Breast epithelium (tissue), 4 donors: ENCODE data around the gene SLC10A6. TPM values are rescaled to one million over a fixed set of nuclear protein-coding genes. Genes with fewer than 3 reads are reported as not detected.

Experiments
- DNase-seq, 2 donors: peaks; one replicate each; pipeline ENCODE4 v3.0.0-alpha.2; 2019; ENCODE audit warnings: low spot score in 2 of 2
- H3K27ac ChIP-seq, 2 donors: fragments of 200-600 bp; sonication (generic) in 1 of 2; one replicate each; pipeline ENCODE4 v1.5.1; 2016 to 2019; ENCODE audit warnings: mild to moderate bottlenecking in 1 of 2
- H3K27me3 ChIP-seq, 2 donors: fragments of 200-600 bp; sonication (generic) in 1 of 2; one replicate each; pipeline versions ENCODE4 v1.5.1 to v1.6.0; 2017 to 2019; ENCODE audit warnings: control low read depth in 1 of 2, mild to moderate bottlenecking in 1 of 2
- H3K36me3 ChIP-seq: fragments of 200-600 bp; one replicate; pipeline ENCODE4 v1.5.1; 2019
- H3K4me1 ChIP-seq, 2 donors: fragments of 200-600 bp; sonication (generic); one replicate each; pipeline ENCODE4 v1.5.1; 2016 to 2019; ENCODE audit warnings: control low read depth in 1 of 2
- H3K4me3 ChIP-seq, 3 donors: fragments of 200-600 bp; sonication (generic); 1 replicate in 2 of 3; 2 replicates in 1 of 3; pipeline ENCODE4 v1.5.1; 2016 to 2019; ENCODE audit warnings: mild to moderate bottlenecking in 3 of 3, moderate library complexity in 2 of 3
- H3K9me3 ChIP-seq, 2 donors: fragments of 200-600 bp; sonication (generic) in 1 of 2; one replicate each; pipeline ENCODE4 v1.5.1; 2016 to 2019; ENCODE audit warnings: control low read depth in 1 of 2
- POLR2A ChIP-seq: fragments of 450-650 bp; IDR thresholded peaks from one replicate; pipeline ENCODE4 v1.6.1; 2016; ENCODE audit warnings: antibody characterized with exemption, mild to moderate bottlenecking, moderate library complexity
- POLR2AphosphoS5 ChIP-seq, 3 donors: sonication (generic); formaldehyde crosslinking; IDR thresholded peaks; one replicate each; pipeline ENCODE4 v1.6.1; 2017; ENCODE audit warnings: antibody characterized with exemption in 3 of 3
- intact Hi-C: fragments of 100-400 bp; cut with DNase I; formaldehyde crosslinking; loops from one replicate; pipeline ENCODE4 v1.15.1; 2023; ENCODE audit warnings: low total_unique reads
- total RNA-seq, 3 donors: library from RNA; depleted of rRNA; stranded (reverse); fragments of >200 nt; gene quantifications; one replicate each; pipeline ENCODE4 v1.1.0, GENCODE V29; 2016
- TF ChIP-seq, protein P1 (sequence below), 3 donors: fragments of 450-650 bp; IDR thresholded peaks; one replicate each; pipeline ENCODE4 v1.5.1; 2016 to 2017; ENCODE audit warnings: antibody characterized with exemption in 3 of 3, mild to moderate bottlenecking in 3 of 3, moderate library complexity in 3 of 3

SLC10A6 gene
- total RNA-seq, 3 donors from 2014 or later: 4.0 to 5.9 (median 4.6) TPM

DNA sequence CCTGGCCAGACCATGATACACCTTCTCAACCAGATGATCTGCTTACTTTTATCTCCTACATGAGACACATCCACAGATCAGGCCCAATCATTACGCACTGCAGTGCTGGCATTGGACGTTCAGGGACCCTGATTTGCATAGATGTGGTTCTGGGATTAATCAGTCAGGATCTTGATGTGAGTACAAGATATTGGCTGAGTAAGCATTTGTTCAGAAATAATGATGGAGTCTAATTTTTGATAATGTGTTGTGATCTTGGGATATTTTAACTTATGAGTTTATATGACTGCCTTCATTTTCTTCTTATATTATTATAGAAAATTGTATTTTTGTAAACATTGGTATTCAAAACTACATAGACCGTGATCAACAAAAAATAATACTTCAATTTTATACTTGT, 39.4 kb downstream of the SLC10A6 start:
- no peak for TF ChIP-seq POLR2A
- no peak for TF ChIP-seq POLR2AphosphoS5 (IDR thresholded peaks at IDR 0.05)
- TF ChIP-seq, protein P1, sequence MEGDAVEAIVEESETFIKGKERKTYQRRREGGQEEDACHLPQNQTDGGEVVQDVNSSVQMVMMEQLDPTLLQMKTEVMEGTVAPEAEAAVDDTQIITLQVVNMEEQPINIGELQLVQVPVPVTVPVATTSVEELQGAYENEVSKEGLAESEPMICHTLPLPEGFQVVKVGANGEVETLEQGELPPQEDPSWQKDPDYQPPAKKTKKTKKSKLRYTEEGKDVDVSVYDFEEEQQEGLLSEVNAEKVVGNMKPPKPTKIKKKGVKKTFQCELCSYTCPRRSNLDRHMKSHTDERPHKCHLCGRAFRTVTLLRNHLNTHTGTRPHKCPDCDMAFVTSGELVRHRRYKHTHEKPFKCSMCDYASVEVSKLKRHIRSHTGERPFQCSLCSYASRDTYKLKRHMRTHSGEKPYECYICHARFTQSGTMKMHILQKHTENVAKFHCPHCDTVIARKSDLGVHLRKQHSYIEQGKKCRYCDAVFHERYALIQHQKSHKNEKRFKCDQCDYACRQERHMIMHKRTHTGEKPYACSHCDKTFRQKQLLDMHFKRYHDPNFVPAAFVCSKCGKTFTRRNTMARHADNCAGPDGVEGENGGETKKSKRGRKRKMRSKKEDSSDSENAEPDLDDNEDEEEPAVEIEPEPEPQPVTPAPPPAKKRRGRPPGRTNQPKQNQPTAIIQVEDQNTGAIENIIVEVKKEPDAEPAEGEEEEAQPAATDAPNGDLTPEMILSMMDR (IDR thresholded peaks at IDR 0.05): no peak
- H3K36me3 ChIP-seq: no peaks in the 10 kb centered on the region
- intact Hi-C loops: no loop called here
- no peak overlapping the region for H3K27ac ChIP-seq
- no peak for DNase-seq
- peaks cover 0 to under 1% of the 10 kb centered on the region in 2 donors for H3K9me3 ChIP-seq
- H3K4me1 ChIP-seq: no peaks in the 10 kb centered on the region
- H3K4me3 ChIP-seq: no peak overlapping the region
- no peaks in the 10 kb centered on the region for H3K27me3 ChIP-seq

DNA sequence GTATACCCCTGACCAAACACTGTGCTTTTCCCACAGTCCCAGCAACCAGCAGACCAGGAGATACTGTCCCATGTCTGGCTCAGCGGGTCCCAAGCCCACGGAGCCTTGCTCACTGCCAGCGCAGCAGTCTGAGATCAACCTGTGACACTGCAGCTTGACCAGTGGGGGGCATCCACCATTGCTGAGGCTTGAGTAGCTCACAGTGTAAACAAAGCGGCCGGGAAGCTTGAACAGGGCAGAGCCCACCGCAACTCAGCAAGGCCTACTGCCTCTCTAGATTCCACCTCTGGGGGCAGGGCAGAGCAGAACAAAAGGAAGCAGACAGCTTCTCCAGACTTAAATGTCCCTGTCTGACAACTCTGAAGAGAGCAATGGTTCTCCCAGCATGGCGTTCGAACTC, 58.1 kb downstream of the SLC10A6 start:
- no peaks in the 10 kb centered on the region for H3K36me3 ChIP-seq

DNA sequence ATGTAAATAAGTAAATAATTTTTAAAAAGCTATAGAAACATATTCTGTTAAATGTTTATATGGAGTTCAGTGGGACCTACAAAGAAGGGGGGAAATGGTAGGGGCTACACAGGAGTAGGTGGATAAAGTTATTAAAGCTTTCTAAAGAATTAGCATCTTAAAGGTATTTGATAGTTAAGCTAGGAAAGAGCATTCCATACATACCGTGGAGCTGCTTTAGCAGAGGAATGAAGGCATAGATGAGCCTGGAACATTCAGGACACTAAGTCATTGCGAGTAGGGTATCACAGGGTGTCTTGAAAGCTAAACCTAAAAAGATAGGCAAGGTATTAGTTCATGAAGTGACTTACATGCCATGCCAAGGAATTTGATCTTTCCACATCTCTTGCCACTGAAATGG, 60.4 kb downstream of the SLC10A6 start:
- Histone ChIP-seq H3K27me3 (no peaks in the 10 kb centered on the region), H3K36me3 (no peaks in the 10 kb centered on the region), H3K27ac (no peak overlapping the region), H3K4me3 (no peak overlapping the region), H3K9me3 (no peaks in the 10 kb centered on the region), H3K4me1 (no peaks in the 10 kb centered on the region)
- intact Hi-C loops: no loop called here
- DNase-seq: no peak
- TF ChIP-seq, protein P1 (IDR thresholded peaks at IDR 0.05): no peak
- TF ChIP-seq POLR2AphosphoS5 (IDR thresholded peaks at IDR 0.05) (no peak), POLR2A (no peak)

More for the DNA sequence above, 58.1 kb downstream of the SLC10A6 start:
- intact Hi-C loops: no loop called here
- TF ChIP-seq POLR2A (no peak), POLR2AphosphoS5 (IDR thresholded peaks at IDR 0.05) (no peak)
- TF ChIP-seq, protein P1 (IDR thresholded peaks at IDR 0.05): no peak
- Histone ChIP-seq H3K4me3 (no peak overlapping the region), H3K4me1 (no peaks in the 10 kb centered on the region), H3K27me3 (no peaks in the 10 kb centered on the region), H3K9me3 (no peaks in the 10 kb centered on the region), H3K27ac (no peak overlapping the region)
- no peak for DNase-seq

DNA sequence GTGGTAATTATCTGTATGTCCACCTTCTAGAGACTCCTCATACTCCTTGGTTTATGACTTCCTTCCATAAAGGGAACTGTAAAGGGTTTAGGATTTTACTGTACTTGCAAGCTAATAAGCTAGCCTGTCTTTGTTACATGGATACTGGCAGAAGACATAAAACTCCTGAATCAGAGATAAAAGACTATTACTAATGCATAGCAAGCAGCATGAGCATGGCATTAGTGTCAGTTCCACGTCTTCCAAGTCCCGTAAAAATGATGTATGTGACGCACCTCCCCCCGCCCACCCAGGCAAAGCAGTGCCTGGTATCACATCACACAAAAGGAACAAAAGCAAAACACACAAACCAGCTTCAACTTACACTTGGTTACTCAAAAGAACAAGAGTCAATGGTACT, 71.0 kb downstream of the SLC10A6 start:
- Histone ChIP-seq H3K9me3 (no peaks in the 10 kb centered on the region), H3K27ac (no peak overlapping the region), H3K4me3 (no peak overlapping the region), H3K36me3 (no peaks in the 10 kb centered on the region), H3K27me3 (no peaks in the 10 kb centered on the region), H3K4me1 (no peaks in the 10 kb centered on the region)
- no peak for DNase-seq
- intact Hi-C loops: no loop called here
- no peak for TF ChIP-seq POLR2A
- TF ChIP-seq POLR2AphosphoS5 (IDR thresholded peaks at IDR 0.05): no peak
- TF ChIP-seq, protein P1 (IDR thresholded peaks at IDR 0.05): no peak

DNA sequence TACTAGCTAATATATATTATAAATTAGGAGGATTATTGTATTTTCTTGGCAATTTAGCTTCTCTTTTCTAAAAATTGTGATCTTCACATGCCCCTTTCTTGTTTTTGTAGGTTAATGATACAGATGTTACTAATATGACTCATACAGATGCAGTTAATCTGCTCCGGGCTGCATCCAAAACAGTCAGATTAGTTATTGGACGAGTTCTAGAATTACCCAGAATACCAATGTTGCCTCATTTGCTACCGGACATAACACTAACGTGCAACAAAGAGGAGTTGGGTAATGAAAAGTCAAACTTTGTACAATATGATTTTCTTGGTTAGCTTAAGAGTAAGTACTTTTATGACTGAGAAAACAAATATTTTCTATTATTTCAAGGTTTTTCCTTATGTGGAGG, 74.1 kb downstream of the SLC10A6 start:
- no peak for DNase-seq
- Histone ChIP-seq H3K9me3 (no peaks in the 10 kb centered on the region), H3K4me3 (no peak overlapping the region), H3K27me3 (no peaks in the 10 kb centered on the region), H3K27ac (no peak overlapping the region), H3K4me1 (no peaks in the 10 kb centered on the region), H3K36me3 (no peaks in the 10 kb centered on the region)
- TF ChIP-seq POLR2AphosphoS5 (IDR thresholded peaks at IDR 0.05): no peak
- no peak for TF ChIP-seq POLR2A
- TF ChIP-seq, protein P1 (IDR thresholded peaks at IDR 0.05): no peak
- intact Hi-C loops: no loop called here

Other genes with a start within 250 kb of the SLC10A6 start
- 1 to 10 TPM in 2 of 3 donors, under 1 TPM in 1; 0.96 to 6.6 (median 5.7) TPM for gene C4orf36, start 43.0 kb upstream of the SLC10A6 start, total RNA-seq
- gene AFF1, start 85.6 kb upstream of the SLC10A6 start, total RNA-seq: 10 to 100 TPM; 67.2 to 80.5 (median 70.5) TPM